ENCODE data around the gene P2RX6. TPM values are rescaled to one million over a fixed set of nuclear protein-coding genes. Genes with fewer than 3 reads are reported as not detected.

Gene P2RX6
- polyA plus RNA-seq, 1 of the 3 experiments (the other 2 are of a cell fraction), result 7.1 TPM

- Histone ChIP-seq H3K9me2 (no peaks in the 10 kb centered on the region), H3F3A (replicated peaks; ENCODE audit: insufficient read depth) (no peaks in the 10 kb centered on the region), H3K4me3 (ENCODE audit: low read depth in 2 of 2, low read length in 1 of 2) (no peak overlapping the region), H3K79me2 (ENCODE audit: insufficient read depth) (no peaks in the 10 kb centered on the region), H3K9me3 (no peaks in the 10 kb centered on the region), H2AFZ (ENCODE audit: low read depth) (no peak overlapping the region), H3K4me1 (ENCODE audit: control insufficient read depth in 1 of 2, insufficient read depth in 2 of 2, low read depth in 1 of 2, low read length in 1 of 2) (peaks cover 0 to 6% of the 10 kb centered on the region in 2 experiments; a peak in 1 of 4 replicates), H3K27me3 (ENCODE audit: insufficient read depth) (no peaks in the 10 kb centered on the region), H3K4me2 (no peak overlapping the region), H4K20me1 (ENCODE audit: insufficient read depth) (no peaks in the 10 kb centered on the region), H3K36me3 (replicated peaks in 1 of 2; ENCODE audit: control insufficient read depth in 1 of 2, insufficient read depth in 2 of 2, low read length in 1 of 2) (no peaks in the 10 kb centered on the region), H3K27ac (ENCODE audit: low read depth in 2 of 2, low read length in 1 of 2) (no peak overlapping the region), H3K9ac (no peak overlapping the region)
- DNase-seq, result no peak
- CTCF ChIA-PET, result interaction anchor here (7.4 kb wide), 1 partner anchor 13 kb away, joined by 44 read pairs; no protein-coding TSS in a partner anchor
- TF ChIP-seq TCF12 (IDR thresholded peaks at IDR 0.05) (no peak), CHD2 (IDR thresholded peaks at IDR 0.05; ENCODE audit: low read length, partially characterized antibody) (no peak), JUND (IDR thresholded peaks at IDR 0.05) (no peak), USF2 (IDR thresholded peaks at IDR 0.05; ENCODE audit: borderline replicate concordance, low read depth, low read length) (no peak), RXRA (IDR thresholded peaks at IDR 0.05; ENCODE audit: borderline replicate concordance, low read depth) (no peak), NRF1 (IDR thresholded peaks at IDR 0.05; ENCODE audit: low read depth, low read length) (no peak), MAX (IDR thresholded peaks at IDR 0.05; ENCODE audit: low read depth) (no peak)
- TF ChIP-seq, protein P1, sequence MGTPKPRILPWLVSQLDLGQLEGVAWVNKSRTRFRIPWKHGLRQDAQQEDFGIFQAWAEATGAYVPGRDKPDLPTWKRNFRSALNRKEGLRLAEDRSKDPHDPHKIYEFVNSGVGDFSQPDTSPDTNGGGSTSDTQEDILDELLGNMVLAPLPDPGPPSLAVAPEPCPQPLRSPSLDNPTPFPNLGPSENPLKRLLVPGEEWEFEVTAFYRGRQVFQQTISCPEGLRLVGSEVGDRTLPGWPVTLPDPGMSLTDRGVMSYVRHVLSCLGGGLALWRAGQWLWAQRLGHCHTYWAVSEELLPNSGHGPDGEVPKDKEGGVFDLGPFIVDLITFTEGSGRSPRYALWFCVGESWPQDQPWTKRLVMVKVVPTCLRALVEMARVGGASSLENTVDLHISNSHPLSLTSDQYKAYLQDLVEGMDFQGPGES (IDR thresholded peaks at IDR 0.05; ENCODE audit: low read depth, low read length), result no peak
- TF ChIP-seq, protein P2, sequence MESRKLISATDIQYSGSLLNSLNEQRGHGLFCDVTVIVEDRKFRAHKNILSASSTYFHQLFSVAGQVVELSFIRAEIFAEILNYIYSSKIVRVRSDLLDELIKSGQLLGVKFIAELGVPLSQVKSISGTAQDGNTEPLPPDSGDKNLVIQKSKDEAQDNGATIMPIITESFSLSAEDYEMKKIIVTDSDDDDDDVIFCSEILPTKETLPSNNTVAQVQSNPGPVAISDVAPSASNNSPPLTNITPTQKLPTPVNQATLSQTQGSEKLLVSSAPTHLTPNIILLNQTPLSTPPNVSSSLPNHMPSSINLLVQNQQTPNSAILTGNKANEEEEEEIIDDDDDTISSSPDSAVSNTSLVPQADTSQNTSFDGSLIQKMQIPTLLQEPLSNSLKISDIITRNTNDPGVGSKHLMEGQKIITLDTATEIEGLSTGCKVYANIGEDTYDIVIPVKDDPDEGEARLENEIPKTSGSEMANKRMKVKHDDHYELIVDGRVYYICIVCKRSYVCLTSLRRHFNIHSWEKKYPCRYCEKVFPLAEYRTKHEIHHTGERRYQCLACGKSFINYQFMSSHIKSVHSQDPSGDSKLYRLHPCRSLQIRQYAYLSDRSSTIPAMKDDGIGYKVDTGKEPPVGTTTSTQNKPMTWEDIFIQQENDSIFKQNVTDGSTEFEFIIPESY (IDR thresholded peaks at IDR 0.05; ENCODE audit: borderline replicate concordance, low read depth), result no peak
- TF ChIP-seq, protein P3, sequence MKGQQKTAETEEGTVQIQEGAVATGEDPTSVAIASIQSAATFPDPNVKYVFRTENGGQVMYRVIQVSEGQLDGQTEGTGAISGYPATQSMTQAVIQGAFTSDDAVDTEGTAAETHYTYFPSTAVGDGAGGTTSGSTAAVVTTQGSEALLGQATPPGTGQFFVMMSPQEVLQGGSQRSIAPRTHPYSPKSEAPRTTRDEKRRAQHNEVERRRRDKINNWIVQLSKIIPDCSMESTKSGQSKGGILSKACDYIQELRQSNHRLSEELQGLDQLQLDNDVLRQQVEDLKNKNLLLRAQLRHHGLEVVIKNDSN (IDR thresholded peaks at IDR 0.05; ENCODE audit: borderline replicate concordance, low read depth), result no peak
- WGBS (ENCODE audit: low lambda C conversion rate), result 67% methylated on average over 11 of the region's 14 CpGs
- POLR2A ChIA-PET, result no interaction called here
Observed at GRCh38 chr22:20975541-20976290, 39.2 kb upstream of the P2RX6 start.

All from SK-N-SH (cell line).